H1 (cell line): ENCODE data around the gene ADAMTS14. TPM values are rescaled to one million over a fixed set of nuclear protein-coding genes. Genes with fewer than 3 reads are reported as not detected.

Experiments
- CTCF ChIA-PET: fragments of 300-600 bp; sonication (Branson Sonifier 250); formaldehyde crosslinking; loops from one replicate; lab custom pipeline; 2021; ENCODE audit not compliant: partially characterized antibody; lab: Charles Lee
- POLR2A ChIA-PET: fragments of 300-600 bp; sonication (Branson Sonifier 250); formaldehyde crosslinking; loops from one replicate; lab custom pipeline; 2021; ENCODE audit warnings: inconsistent platforms; ENCODE audit not compliant: partially characterized antibody; lab: Charles Lee
- DNase-seq, 2 experiments: peaks; one replicate each; pipeline versions ENCODE4 v3.0.0 to v3.0.0-alpha.2; 2010 to 2022; ENCODE audit warnings: low spot score in 2 of 2, low read depth in 1 of 2, mixed read lengths in 1 of 2
- FAIRE-seq: peaks from 2 replicates; lab custom pipeline; 2011; peaks lifted over from hg19 to GRCh38; lab: Jason Lieb, UNC
- H2AFZ ChIP-seq: 2 replicates; pipeline ENCODE4 v1.8.1; 2012; ENCODE audit warnings: low read length, inconsistent platforms
- H2AK5ac ChIP-seq: 2 replicates; pipeline ENCODE4 v1.6.1; 2013; ENCODE audit warnings: low read depth, low read length
- H2BK120ac ChIP-seq: replicated peaks from 2 replicates; pipeline ENCODE3; 2013; ENCODE audit warnings: low read depth, low read length, inconsistent platforms
- H2BK12ac ChIP-seq: 2 replicates; pipeline ENCODE4 v1.6.1; 2013; ENCODE audit warnings: low read depth, low read length
- H2BK15ac ChIP-seq: 2 replicates; pipeline ENCODE4 v1.6.1; 2013; ENCODE audit warnings: low read length
- H2BK20ac ChIP-seq: 2 replicates; pipeline ENCODE4 v1.6.1; 2013; ENCODE audit warnings: low read length
- H2BK5ac ChIP-seq: 2 replicates; pipeline ENCODE4 v1.6.1; 2013; ENCODE audit warnings: low read depth, low read length
- H3K14ac ChIP-seq: 2 replicates; pipeline ENCODE4 v1.6.1; 2013; ENCODE audit warnings: inconsistent platforms; ENCODE audit not compliant: insufficient read length
- H3K18ac ChIP-seq: 2 replicates; pipeline ENCODE4 v1.6.1; 2013; ENCODE audit warnings: low read length; ENCODE audit errors: extremely low read depth
- H3K23ac ChIP-seq: 2 replicates; pipeline ENCODE4 v1.6.1; 2013; ENCODE audit warnings: inconsistent platforms; ENCODE audit not compliant: insufficient read length
- H3K23me2 ChIP-seq: 2 replicates; pipeline ENCODE4 v1.6.1; 2013; ENCODE audit warnings: low read depth, low read length
- H3K27ac ChIP-seq: 2 replicates; pipeline ENCODE4 v1.6.1; 2011; ENCODE audit warnings: low read depth, low read length, inconsistent platforms
- H3K27me3 ChIP-seq, 4 experiments: replicated peaks in 1 of 4; 1 replicate in 1 of 4; 2 replicates in 3 of 4; pipeline versions ENCODE4 v1.6.1 to v1.8.1; 2011 to 2013; ENCODE audit warnings: low read length in 3 of 4, mild to moderate bottlenecking in 3 of 4, inconsistent platforms in 2 of 4, mixed read lengths in 2 of 4, moderate library complexity in 1 of 4; ENCODE audit not compliant: control insufficient read depth in 3 of 4, insufficient read depth in 3 of 4; ENCODE audit errors: extremely low read depth in 1 of 4
- H3K36me3 ChIP-seq, 4 experiments: 2 replicates each; pipeline versions ENCODE4 v1.6.1 to v1.8.1; 2011 to 2013; ENCODE audit warnings: mild to moderate bottlenecking in 4 of 4, low read length in 3 of 4, moderate library complexity in 2 of 4, control low read depth in 1 of 4, inconsistent platforms in 1 of 4; ENCODE audit not compliant: insufficient read depth in 4 of 4, control insufficient read depth in 2 of 4
- H3K4ac ChIP-seq: replicated peaks from 2 replicates; pipeline ENCODE3; 2013; ENCODE audit warnings: low read length, low read depth, mixed read lengths, inconsistent platforms; ENCODE audit not compliant: insufficient read length
- H3K4me1 ChIP-seq, 4 experiments: replicated peaks in 1 of 4; 1 replicate in 1 of 4; 2 replicates in 3 of 4; pipeline versions ENCODE4 v1.6.1 to v1.8.1; 2011 to 2013; ENCODE audit warnings: low read length in 3 of 4, inconsistent platforms in 2 of 4, mixed read lengths in 1 of 4; ENCODE audit not compliant: insufficient read depth in 4 of 4, control insufficient read depth in 3 of 4
- H3K4me2 ChIP-seq, 2 experiments: 2 replicates each; pipeline versions ENCODE4 v1.6.1 to v1.8.1; 2011 to 2013; ENCODE audit warnings: low read depth in 2 of 2, low read length in 2 of 2, control low read depth in 1 of 2, inconsistent platforms in 1 of 2, mild to moderate bottlenecking in 1 of 2; ENCODE audit not compliant: insufficient read depth in 1 of 2
- H3K4me3 ChIP-seq, 4 experiments: fragments of 200-600, 300-600 bp in 1 of 4; sonication (generic), shearing (Covaris generic), sonication (Bioruptor Twin) in 1 of 4; 2 replicates each; pipeline versions ENCODE4 v1.5.1 to v1.8.1; 2011 to 2016; ENCODE audit warnings: low read length in 4 of 4, low read depth in 3 of 4, control low read depth in 2 of 4, inconsistent platforms in 2 of 4, mild to moderate bottlenecking in 2 of 4, mixed read lengths in 1 of 4, moderate library complexity in 1 of 4; ENCODE audit not compliant: insufficient read depth in 2 of 4; ENCODE audit errors: extremely low read depth in 1 of 4
- H3K56ac ChIP-seq: replicated peaks from 2 replicates; pipeline ENCODE3; 2013; ENCODE audit warnings: low read depth, mild to moderate bottlenecking, mixed read lengths, low read length, inconsistent platforms; ENCODE audit not compliant: insufficient read length
- H3K79me1 ChIP-seq: 2 replicates; pipeline ENCODE4 v1.6.1; 2013; ENCODE audit warnings: low read depth, low read length, control low read depth
- H3K79me2 ChIP-seq, 2 experiments: 2 replicates each; pipeline versions ENCODE4 v1.6.1 to v1.8.1; 2012 to 2013; ENCODE audit warnings: low read length in 2 of 2, mild to moderate bottlenecking in 2 of 2, inconsistent platforms in 1 of 2; ENCODE audit not compliant: insufficient read depth in 2 of 2, control insufficient read depth in 1 of 2
- H3K9ac ChIP-seq, 4 experiments: replicated peaks in 1 of 4; 1 replicate in 1 of 4; 2 replicates in 3 of 4; pipeline versions ENCODE4 v1.6.1 to v1.8.1; 2011 to 2013; ENCODE audit warnings: low read depth in 3 of 4, low read length in 3 of 4, control low read depth in 2 of 4, mild to moderate bottlenecking in 2 of 4, moderate library complexity in 2 of 4, inconsistent platforms in 1 of 4; ENCODE audit errors: extremely low read depth in 1 of 4
- H3K9me3 ChIP-seq, 2 experiments: 2 replicates each; pipeline versions ENCODE4 v1.6.1 to v1.8.1; 2012 to 2013; ENCODE audit warnings: mild to moderate bottlenecking in 2 of 2, moderate library complexity in 2 of 2, control low read depth in 1 of 2, inconsistent platforms in 1 of 2, low read depth in 1 of 2, low read length in 1 of 2, mixed read lengths in 1 of 2; ENCODE audit not compliant: insufficient read depth in 2 of 2
- H4K20me1 ChIP-seq, 2 experiments: replicated peaks in 1 of 2; 2 replicates each; pipeline versions ENCODE3 to v1.8.1; 2011 to 2013; ENCODE audit warnings: inconsistent platforms in 2 of 2, low read length in 2 of 2, mild to moderate bottlenecking in 1 of 2; ENCODE audit not compliant: insufficient read depth in 2 of 2, control insufficient read depth in 1 of 2
- H4K5ac ChIP-seq: 2 replicates; pipeline ENCODE4 v1.6.1; 2013; ENCODE audit warnings: low read length, low read depth, mixed read lengths, inconsistent platforms; ENCODE audit not compliant: insufficient read length
- H4K8ac ChIP-seq: 2 replicates; pipeline ENCODE4 v1.8.0; 2013; ENCODE audit warnings: mild to moderate bottlenecking, moderate library complexity, low read length, inconsistent platforms; ENCODE audit not compliant: insufficient read depth; ENCODE audit errors: extremely low read depth
- H4K91ac ChIP-seq: replicated peaks from 2 replicates; pipeline ENCODE3; 2013; ENCODE audit warnings: low read length, mixed read lengths, inconsistent platforms; ENCODE audit not compliant: insufficient read length
- CBX5 ChIP-seq: fragments of 300-800, 300-1000 bp; sonication (generic); IDR thresholded peaks from 2 replicates; pipeline ENCODE4 v1.7.1; 2016; ENCODE audit warnings: antibody characterized with exemption, low read length, low read depth
- CEBPB ChIP-seq: IDR thresholded peaks from 2 replicates; pipeline ENCODE4 v1.6.1; 2012; ENCODE audit warnings: low read depth, low read length
- HDAC6 ChIP-seq: IDR thresholded peaks from one replicate; pipeline ENCODE4 v1.7.1; 2012; ENCODE audit warnings: low read depth, mild to moderate bottlenecking, inconsistent platforms, low read length, moderate library complexity
- SAP30 ChIP-seq: fragments of 300-600 bp; sonication (generic); IDR thresholded peaks from 2 replicates; pipeline ENCODE4 v1.7.1; 2012; ENCODE audit warnings: low read length, moderate library complexity, mild to moderate bottlenecking, inconsistent platforms; ENCODE audit not compliant: insufficient read depth, insufficient replicate concordance
- WGBS, 2 experiments: shearing (Covaris generic) in 1 of 2; methylation state at CpG; one replicate each; pipeline versions ENCODE4 v1.1.6 to v1.1.7; 2013 to 2015; ENCODE audit warnings: low lambda C conversion rate in 2 of 2, mixed read lengths in 2 of 2, inconsistent platforms in 1 of 2, low coverage in 1 of 2, missing lambda C conversion rate in 1 of 2; ENCODE audit not compliant: insufficient replicate concordance in 2 of 2, insufficient coverage in 1 of 2, insufficient read length in 1 of 2; ENCODE audit errors: extremely low coverage in 1 of 2, missing lambda C conversion rate in 1 of 2; 5-methylcytosine and 5-hydroxymethylcytosine counted together
- polyA plus RNA-seq, 7 experiments: library from polyadenylated mRNA; depleted of rRNA in 3 of 7; stranded (reverse) in 5 of 7; unstranded in 2 of 7; fragments of >200 nt in 5 of 7; fragments of 200-250 nt in 2 of 7; gene quantifications; 1 replicate in 5 of 7; 2 replicates in 1 of 7; 4 replicates in 1 of 7; pipeline versions ENCODE4 v1.2.1 to v1.2.3, GENCODE V29; 2011 to 2013; ENCODE audit warnings: missing spikeins in 2 of 7, mixed read lengths in 2 of 7
- total RNA-seq: library from RNA; stranded (reverse); fragmentation: NEBNext Ultra II Directional; extraction: Animal tissue kit (Norgen Biotek cat#: 25700); gene quantifications from 2 replicates; pipeline ENCODE4 v1.2.1, GENCODE V29; 2021
- TF ChIP-seq, protein P1 (sequence below): IDR thresholded peaks from 2 replicates; pipeline ENCODE4 v1.6.1; 2012; ENCODE audit warnings: inconsistent platforms

The ADAMTS14 gene
- total and polyA plus RNA-seq, 2 of the 8 experiments (the other 6 are each of a cell fraction or from before 2014, with no cell fraction given), result 2.0 to 2.3 TPM

DNA sequence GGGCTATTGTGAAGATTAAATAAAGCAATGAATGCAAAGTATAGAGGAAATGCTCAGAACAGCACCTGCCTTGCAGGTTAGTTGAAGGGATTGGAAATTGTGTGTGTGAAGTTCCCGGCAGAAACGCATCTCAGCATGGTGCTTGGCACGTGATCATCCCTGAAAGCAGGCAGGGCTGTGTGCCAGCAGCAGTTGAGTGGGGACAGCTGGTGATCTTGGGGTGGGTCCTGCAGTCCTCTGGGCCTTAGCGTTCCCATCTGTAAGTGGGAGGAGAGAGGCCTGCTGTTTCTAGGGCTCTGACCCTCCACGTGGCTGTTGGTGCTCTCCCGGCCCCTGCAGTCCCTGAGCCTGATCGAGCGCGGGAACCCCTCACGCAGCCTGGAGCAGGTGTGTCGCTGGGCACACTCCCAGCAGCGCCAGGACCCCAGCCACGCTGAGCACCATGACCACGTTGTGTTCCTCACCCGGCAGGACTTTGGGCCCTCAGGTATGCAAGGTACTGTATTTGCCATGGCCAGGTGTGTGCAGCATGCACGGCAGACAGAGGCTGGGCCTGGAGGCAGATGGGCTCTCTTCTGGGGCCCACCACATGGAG, 57.6 kb downstream of the ADAMTS14 start:
- Histone ChIP-seq H2BK15ac (no peak overlapping the region), H3K36me3 (no peaks in the 10 kb centered on the region), H3K27me3 (no peaks in the 10 kb centered on the region), H3K9ac (no peak overlapping the region), H2BK12ac (no peak overlapping the region; the same call in 1 of the 2 replicates), H2AFZ (no peak overlapping the region), H3K23ac (no peak overlapping the region), H3K4me1 (peaks cover 0 to 6% (median 3%) of the 10 kb centered on the region in 4 experiments; a peak in 3 of 7 replicates), H3K4ac (no peak overlapping the region), H3K18ac (no peak overlapping the region), H3K79me2 (no peaks in the 10 kb centered on the region), H4K8ac (no peak overlapping the region), H3K23me2 (no peaks in the 10 kb centered on the region; the same call in 1 of the 2 replicates), H3K79me1 (no peaks in the 10 kb centered on the region), H2BK20ac (no peak overlapping the region), H4K20me1 (peaks cover 0 to 3% of the 10 kb centered on the region in 2 experiments), H2AK5ac (no peak overlapping the region), H2BK120ac (no peak overlapping the region), H3K27ac (no peak overlapping the region), H3K9me3 (no peaks in the 10 kb centered on the region), H3K14ac (no peak overlapping the region), H3K4me3 (no peak overlapping the region), H4K91ac (peak overlapping the region; percentile 22), H4K5ac (no peak overlapping the region), H3K56ac (no peak overlapping the region), H3K4me2 (no peak overlapping the region), H2BK5ac (no peak overlapping the region)
- DNase-seq, result no peak
- CTCF ChIA-PET, result interaction anchor here (1.1 kb wide), 1 partner anchor 9 kb away, joined by 3 read pairs; no protein-coding TSS in a partner anchor
- FAIRE-seq, result no peak
- WGBS, 2 experiments, result 81% methylated on average over 16 of the region's 16 CpGs; no CpG with 5 or more reads in 1 of the 2 experiments
- POLR2A ChIA-PET, result no interaction called here
- TF ChIP-seq CEBPB, result no peak
- no peak for TF ChIP-seq HDAC6
- TF ChIP-seq, protein P1, sequence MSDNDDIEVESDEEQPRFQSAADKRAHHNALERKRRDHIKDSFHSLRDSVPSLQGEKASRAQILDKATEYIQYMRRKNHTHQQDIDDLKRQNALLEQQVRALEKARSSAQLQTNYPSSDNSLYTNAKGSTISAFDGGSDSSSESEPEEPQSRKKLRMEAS, result 0 out of 2 replicates have a peak, but pooled peaks have one; percentile 25
- no peak for TF ChIP-seq SAP30
- TF ChIP-seq CBX5, result no peak
